ENCODE data around the gene CCDC195.
"Not testable (repeated sequence)": the region's sequence is repeated elsewhere in the genome, so short reads cannot be mapped to it uniquely, and the experiment has no call there.

Gene CCDC195

DNA sequence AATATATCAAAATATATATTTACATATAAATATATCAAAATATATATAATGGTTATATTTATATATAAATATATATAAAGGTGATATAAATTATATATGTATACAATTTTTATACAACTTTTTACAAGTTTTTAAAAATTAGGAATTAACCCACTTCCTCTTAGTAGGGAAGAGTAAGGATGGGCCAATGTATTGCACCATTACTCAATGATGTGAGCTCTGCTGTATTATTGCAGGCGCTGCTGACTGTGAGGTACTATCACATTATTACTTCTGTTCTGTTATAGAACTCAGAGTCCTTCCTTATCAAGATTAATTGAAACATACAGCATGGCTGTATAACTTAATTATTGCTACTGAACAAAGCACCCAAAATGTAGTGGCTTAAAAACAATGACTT, 46.0 kb downstream of the CCDC195 start:
- Mint-ChIP-seq H3K9me3 (no peaks in the 10 kb centered on the region), H3K4me1 (ENCODE audit: low read depth) (no peaks in the 10 kb centered on the region), H3K27ac (no peak overlapping the region), H3K27me3 (no peaks in the 10 kb centered on the region), H3K4me3 (no peak overlapping the region), H3K36me3 (ENCODE audit: low read depth) (no peaks in the 10 kb centered on the region)
- intact Hi-C loops (cut with micrococcal nuclease): no loop called here

DNA sequence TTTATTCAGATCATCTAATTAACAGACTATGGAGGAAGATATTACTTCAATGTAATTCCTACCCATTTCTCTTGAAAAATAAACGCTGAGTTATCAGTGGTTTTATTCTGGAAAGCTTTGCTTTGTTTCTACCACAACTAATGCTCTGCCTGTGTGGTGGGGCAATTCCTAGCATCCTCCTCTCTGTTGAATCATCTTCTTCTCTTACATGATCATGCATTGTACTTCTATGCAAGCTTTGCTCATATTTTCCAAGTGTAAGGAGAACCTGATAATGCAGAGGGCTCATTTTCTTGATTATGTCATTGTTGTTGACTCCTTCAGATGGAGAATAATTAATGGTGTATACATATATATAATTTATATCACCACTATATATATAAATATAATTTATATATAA, 46.7 kb downstream of the CCDC195 start:
- intact Hi-C loops (cut with micrococcal nuclease): no loop called here
- Mint-ChIP-seq H3K4me1 (ENCODE audit: low read depth) (no peaks in the 10 kb centered on the region), H3K36me3 (ENCODE audit: low read depth) (no peaks in the 10 kb centered on the region), H3K27ac (no peak overlapping the region), H3K9me3 (peaks cover 4% of the 10 kb centered on the region), H3K27me3 (no peaks in the 10 kb centered on the region), H3K4me3 (no peak overlapping the region)

GRCh38 chr2:224668123-224668909, 47.8 kb downstream of the CCDC195 start:
- Mint-ChIP-seq H3K9me3 (peaks cover 14% of the 10 kb centered on the region), H3K4me1 (ENCODE audit: low read depth) (no peaks in the 10 kb centered on the region), H3K27ac (no peak overlapping the region), H3K36me3 (ENCODE audit: low read depth) (peaks cover 3% of the 10 kb centered on the region), H3K27me3 (no peaks in the 10 kb centered on the region), H3K4me3 (no peak overlapping the region)
- intact Hi-C loops (cut with micrococcal nuclease): no loop called here

GRCh38 chr2:224666951-224667553, 49.1 kb downstream of the CCDC195 start:
- intact Hi-C loops (cut with micrococcal nuclease): no loop called here
- Mint-ChIP-seq H3K4me3 (no peak overlapping the region), H3K27me3 (no peaks in the 10 kb centered on the region), H3K27ac (no peak overlapping the region), H3K4me1 (ENCODE audit: low read depth) (no peaks in the 10 kb centered on the region), H3K36me3 (ENCODE audit: low read depth) (peaks cover 5% of the 10 kb centered on the region), H3K9me3 (peaks cover 27% of the 10 kb centered on the region)

- H3K9me3 Mint-ChIP-seq: peaks cover 32% of the 10 kb centered on the region
- H3K27ac Mint-ChIP-seq; H3K4me3 Mint-ChIP-seq; intact Hi-C loops (cut with micrococcal nuclease); H3K36me3 Mint-ChIP-seq (ENCODE audit: low read depth); H3K27me3 Mint-ChIP-seq; H3K4me1 Mint-ChIP-seq (ENCODE audit: low read depth): not testable (repeated sequence)
Measured at GRCh38 chr2:224663322-224663721, 52.8 kb downstream of the CCDC195 start.

DNA sequence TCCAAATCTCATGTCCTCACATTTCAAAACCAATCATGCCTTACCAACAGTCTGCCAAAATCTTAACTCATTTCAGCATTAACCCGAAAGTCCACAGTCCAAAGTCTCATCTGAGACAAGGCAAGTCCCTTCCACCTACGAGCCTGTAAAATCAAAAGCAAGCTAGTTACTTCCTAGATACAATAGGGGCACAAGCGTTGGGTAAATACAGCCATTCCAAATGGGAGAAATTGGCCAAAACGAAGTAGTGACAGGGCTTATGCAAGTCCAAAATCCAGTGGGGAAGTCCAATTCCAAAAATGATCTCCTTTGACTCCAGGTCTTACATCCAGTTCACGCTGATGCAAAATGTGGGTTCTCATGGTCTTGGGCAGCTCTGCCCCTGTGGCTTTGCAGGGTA, 54.5 kb downstream of the CCDC195 start:
- intact Hi-C loops (cut with micrococcal nuclease); H3K27ac Mint-ChIP-seq; H3K4me1 Mint-ChIP-seq (ENCODE audit: low read depth); H3K36me3 Mint-ChIP-seq (ENCODE audit: low read depth); H3K27me3 Mint-ChIP-seq; H3K4me3 Mint-ChIP-seq: not testable (repeated sequence)
- peaks cover 32% of the 10 kb centered on the region for H3K9me3 Mint-ChIP-seq

- Mint-ChIP-seq H3K36me3 (ENCODE audit: low read depth) (peaks cover 5% of the 10 kb centered on the region), H3K27me3 (no peaks in the 10 kb centered on the region)
Measured at GRCh38 chr2:224659714-224660113, 56.5 kb downstream of the CCDC195 start.

GRCh38 chr2:224658780-224659405, 57.3 kb downstream of the CCDC195 start:
- H3K4me3 Mint-ChIP-seq: no peak overlapping the region
- H3K27ac Mint-ChIP-seq: no peak overlapping the region
- no peaks in the 10 kb centered on the region for H3K27me3 Mint-ChIP-seq
- intact Hi-C loops (cut with micrococcal nuclease): no loop called here
- peaks cover 23% of the 10 kb centered on the region for H3K9me3 Mint-ChIP-seq
- peaks cover 5% of the 10 kb centered on the region for H3K36me3 Mint-ChIP-seq (ENCODE audit: low read depth)
- H3K4me1 Mint-ChIP-seq (ENCODE audit: low read depth): no peaks in the 10 kb centered on the region

More at GRCh38 chr2:224659714-224660113, 56.5 kb downstream of the CCDC195 start:
- peaks cover 30% of the 10 kb centered on the region for H3K9me3 Mint-ChIP-seq
- H3K4me3 Mint-ChIP-seq: no peak overlapping the region
- H3K27ac Mint-ChIP-seq: no peak overlapping the region
- intact Hi-C loops (cut with micrococcal nuclease): no loop called here
- H3K4me1 Mint-ChIP-seq (ENCODE audit: low read depth): no peaks in the 10 kb centered on the region

- Mint-ChIP-seq H3K4me1 (ENCODE audit: low read depth) (no peaks in the 10 kb centered on the region), H3K27me3 (no peaks in the 10 kb centered on the region), H3K9me3 (peaks cover 9% of the 10 kb centered on the region), H3K4me3 (no peak overlapping the region), H3K36me3 (ENCODE audit: low read depth) (no peaks in the 10 kb centered on the region), H3K27ac (no peak overlapping the region)
- intact Hi-C loops (cut with micrococcal nuclease): no loop called here
Measured at GRCh38 chr2:224657349-224657748, 58.8 kb downstream of the CCDC195 start.

GRCh38 chr2:224655006-224655537, 61.1 kb downstream of the CCDC195 start:
- Mint-ChIP-seq H3K27ac (no peak overlapping the region), H3K27me3 (no peaks in the 10 kb centered on the region), H3K36me3 (ENCODE audit: low read depth) (no peaks in the 10 kb centered on the region), H3K9me3 (no peaks in the 10 kb centered on the region), H3K4me1 (ENCODE audit: low read depth) (no peaks in the 10 kb centered on the region), H3K4me3 (no peak overlapping the region)
- intact Hi-C loops (cut with micrococcal nuclease): no loop called here
